ENCODE results near the gene GABRB3. TPM values are rescaled to one million over a fixed set of nuclear protein-coding genes. Genes with fewer than 3 reads are reported as not detected.

The GABRB3 gene
- polyA plus RNA-seq, 1 donor (not counting 4 experiments of a cell fraction or from before 2014, with no cell fraction given) = 0.81 TPM

- dilution Hi-C loops (cut with MboI; ENCODE audit: extremely low pct_ligation_motif_present, low sequenced_read_pairs) = no loop called here
- no peaks in the 10 kb centered on the region for H3K36me3 ChIP-seq (ENCODE audit: control insufficient read depth in 2 of 2, extremely low read depth in 1 of 2, insufficient read depth in 2 of 2, low read length in 2 of 2)
- no peak overlapping the region for H3K4me2 ChIP-seq (ENCODE audit: control insufficient read depth, extremely low read depth, insufficient read depth, low read depth, low read length)
- H3K27me3 ChIP-seq (ENCODE audit: control insufficient read depth, extremely low read depth, insufficient read depth, low read length) = no peaks in the 10 kb centered on the region
- H3K9me3 ChIP-seq (ENCODE audit: control insufficient read depth, low read depth, low read length) = peaks cover 7% of the 10 kb centered on the region
- no peak overlapping the region for H2AFZ ChIP-seq (ENCODE audit: control insufficient read depth, low read length)
- DNase-seq (ENCODE audit: low read depth, low spot score) (no peak), FAIRE-seq (no peak)
- H3K4me1 ChIP-seq (ENCODE audit: control insufficient read depth, extremely low read depth, insufficient read depth, low read length) = no peaks in the 10 kb centered on the region
- H3K27ac ChIP-seq (ENCODE audit: control insufficient read depth, insufficient read depth, low read length) = no peak overlapping the region
- H4K20me1 ChIP-seq (ENCODE audit: control insufficient read depth, extremely low read depth, insufficient read depth, low read length) = no peaks in the 10 kb centered on the region
- TF ChIP-seq EZH2 (IDR thresholded peaks at IDR 0.05; ENCODE audit: low read length) (no peak), CTCF (optimal IDR thresholded peaks at IDR 0.05 in 1 of 3, IDR thresholded peaks at IDR 0.05 in 1 of 3, conservative IDR thresholded peaks at IDR 0.05 in 1 of 3; ENCODE audit: extremely low read depth in 1 of 3, insufficient read depth in 2 of 3, low read length in 3 of 3) (no peak)
- no peak overlapping the region for H3K9ac ChIP-seq (ENCODE audit: control insufficient read depth, extremely low read depth, insufficient read depth, low read length)
- no peaks in the 10 kb centered on the region for H3K9me1 ChIP-seq (ENCODE audit: control insufficient read depth, extremely low read depth, insufficient read depth, low read length)
- no peaks in the 10 kb centered on the region for H3K79me2 ChIP-seq (ENCODE audit: control insufficient read depth, insufficient read depth, low read length)
- no peak overlapping the region for H3K4me3 ChIP-seq (ENCODE audit: control insufficient read depth in 2 of 3, extremely low read depth in 1 of 3, insufficient read depth in 2 of 3, low read depth in 1 of 3, low read length in 3 of 3)
Measured at GRCh38 chr15:26689462-26689861, 83.4 kb downstream of the GABRB3 start.

GRCh38 chr15:26686547-26687187 is 86.2 kb downstream of the GABRB3 start:
- no peak for DNase-seq (ENCODE audit: low read depth, low spot score)
- dilution Hi-C loops (cut with MboI; ENCODE audit: extremely low pct_ligation_motif_present, low sequenced_read_pairs) = no loop called here
- no peaks in the 10 kb centered on the region for H4K20me1 ChIP-seq (ENCODE audit: control insufficient read depth, extremely low read depth, insufficient read depth, low read length)

More at GRCh38 chr15:26686547-26687187, 86.2 kb downstream of the GABRB3 start:
- H2AFZ ChIP-seq (ENCODE audit: control insufficient read depth, low read length) = no peak overlapping the region
- peaks cover 11% of the 10 kb centered on the region for H3K9me3 ChIP-seq (ENCODE audit: control insufficient read depth, low read depth, low read length)
- H3K4me3 ChIP-seq (ENCODE audit: control insufficient read depth in 2 of 3, extremely low read depth in 1 of 3, insufficient read depth in 2 of 3, low read depth in 1 of 3, low read length in 3 of 3) = no peak overlapping the region
- H3K27ac ChIP-seq (ENCODE audit: control insufficient read depth, insufficient read depth, low read length) = no peak overlapping the region
- TF ChIP-seq EZH2 (IDR thresholded peaks at IDR 0.05; ENCODE audit: low read length) = no peak
- H3K79me2 ChIP-seq (ENCODE audit: control insufficient read depth, insufficient read depth, low read length) = no peaks in the 10 kb centered on the region
- no peaks in the 10 kb centered on the region for H3K4me1 ChIP-seq (ENCODE audit: control insufficient read depth, extremely low read depth, insufficient read depth, low read length)
- H3K4me2 ChIP-seq (ENCODE audit: control insufficient read depth, extremely low read depth, insufficient read depth, low read depth, low read length) = no peak overlapping the region
- no peaks in the 10 kb centered on the region for H3K27me3 ChIP-seq (ENCODE audit: control insufficient read depth, extremely low read depth, insufficient read depth, low read length)
- H3K9ac ChIP-seq (ENCODE audit: control insufficient read depth, extremely low read depth, insufficient read depth, low read length) = no peak overlapping the region
- FAIRE-seq = no peak
- no peaks in the 10 kb centered on the region for H3K9me1 ChIP-seq (ENCODE audit: control insufficient read depth, extremely low read depth, insufficient read depth, low read length)
- no peaks in the 10 kb centered on the region for H3K36me3 ChIP-seq (ENCODE audit: control insufficient read depth in 2 of 2, extremely low read depth in 1 of 2, insufficient read depth in 2 of 2, low read length in 2 of 2)
